GM12875 (cell line): ENCODE measurements around the gene MOSPD2.

ENCODE experiments used
- H3K4me3 ChIP-seq: one replicate; pipeline ENCODE4 v1.5.1; 2011; ENCODE audit warnings: low read depth, low read length, control low read depth
- CTCF ChIP-seq: IDR thresholded peaks from 2 replicates; pipeline ENCODE4 v1.5.1; 2011; ENCODE audit warnings: low read depth, mild to moderate bottlenecking, control low read depth, inconsistent platforms, low read length, moderate library complexity, borderline replicate concordance; ENCODE audit not compliant: insufficient read depth

Gene MOSPD2

GRCh38 chrX:14922437-14922836, 49.2 kb downstream of the MOSPD2 start:
- no peak for TF ChIP-seq CTCF
- H3K4me3 ChIP-seq = no peak overlapping the region

DNA sequence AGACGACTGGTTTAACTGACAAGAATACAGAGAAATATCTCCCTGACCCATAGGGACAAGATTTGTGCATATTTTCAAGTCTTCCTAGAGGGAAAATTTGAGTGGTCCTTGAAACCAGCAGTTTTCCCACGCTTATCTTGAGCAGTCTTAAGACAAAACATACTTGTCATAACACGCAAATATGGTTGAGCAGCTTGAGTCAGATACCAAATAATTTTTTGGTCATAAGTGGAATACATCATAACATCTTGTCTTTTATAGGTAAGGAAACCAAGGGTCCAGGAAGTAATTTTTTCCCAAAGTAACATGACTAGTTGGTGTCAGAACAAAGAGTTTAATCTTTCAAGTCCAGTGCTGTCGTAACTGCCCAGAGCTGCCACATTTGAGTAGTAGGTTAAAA, 50.5 kb downstream of the MOSPD2 start:
- H3K4me3 ChIP-seq = no peak overlapping the region
- TF ChIP-seq CTCF = no peak

DNA sequence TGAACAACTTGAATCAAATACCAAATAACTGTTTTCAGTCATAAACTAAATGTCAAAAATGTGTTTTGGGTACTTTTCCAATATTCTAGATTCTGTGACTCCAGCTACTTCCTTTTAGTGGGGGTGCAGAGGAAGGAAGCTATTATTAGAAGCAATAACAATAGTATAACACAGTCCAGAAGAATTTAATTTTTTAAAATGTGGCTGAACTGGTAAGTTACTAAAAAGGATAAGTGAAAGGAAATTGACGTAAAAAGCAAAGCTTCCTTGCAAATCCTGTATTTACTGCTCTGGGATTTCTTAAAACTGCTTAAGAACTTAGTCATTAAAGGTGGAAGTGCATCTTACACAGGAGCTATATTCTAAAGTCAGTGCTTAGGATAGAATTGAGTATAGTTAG, 53.2 kb downstream of the MOSPD2 start:
- H3K4me3 ChIP-seq = no peak overlapping the region
- no peak for TF ChIP-seq CTCF

- TF ChIP-seq CTCF = no peak
- no peak overlapping the region for H3K4me3 ChIP-seq
Measured at GRCh38 chrX:14927401-14927800, 54.2 kb downstream of the MOSPD2 start.

GRCh38 chrX:14930663-14931062, 57.4 kb downstream of the MOSPD2 start:
- no peak for TF ChIP-seq CTCF
- H3K4me3 ChIP-seq = no peak overlapping the region

DNA sequence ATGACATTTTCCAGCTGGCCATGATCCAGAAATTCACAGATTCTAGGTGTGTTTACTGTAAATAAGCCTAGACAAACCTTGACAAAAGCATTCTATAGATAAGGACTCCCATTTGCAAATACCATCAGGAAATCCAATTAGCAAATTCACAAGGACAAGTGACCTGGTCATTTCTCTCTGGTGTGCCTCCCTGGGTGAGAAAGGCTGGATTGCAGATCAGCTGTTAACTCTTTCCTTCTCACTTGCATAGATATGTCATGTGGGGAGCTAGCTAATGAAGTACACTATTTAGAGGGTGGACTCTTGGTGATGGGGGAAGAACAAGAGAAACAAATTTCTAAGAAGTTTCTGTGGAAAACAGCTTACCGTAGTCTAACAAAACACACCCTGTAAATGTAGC, 58.9 kb downstream of the MOSPD2 start:
- TF ChIP-seq CTCF = no peak
- H3K4me3 ChIP-seq = no peak overlapping the region

GRCh38 chrX:14934423-14934822, 61.2 kb downstream of the MOSPD2 start:
- TF ChIP-seq CTCF = no peak
- no peak overlapping the region for H3K4me3 ChIP-seq
